Ectodermal cell (in vitro differentiated cells): ENCODE data around the gene ACOT12.

Source experiments
- H3K27ac ChIP-seq: 2 replicates; pipeline ENCODE4 v1.7.0; 2013; ENCODE audit warnings: mild to moderate bottlenecking, low read depth, low read length; ENCODE audit not compliant: insufficient read depth, poor library complexity, severe bottlenecking
- H3K27me3 ChIP-seq: 2 replicates; pipeline ENCODE4 v1.7.0; 2013; ENCODE audit warnings: mild to moderate bottlenecking, low read length; ENCODE audit not compliant: insufficient read depth, control insufficient read depth, poor library complexity, severe bottlenecking
- H3K36me3 ChIP-seq: one replicate; pipeline ENCODE4 v1.7.0; 2013; ENCODE audit warnings: low read length; ENCODE audit not compliant: control insufficient read depth, insufficient read depth
- H3K4me1 ChIP-seq: one replicate; pipeline ENCODE4 v1.7.0; 2013; ENCODE audit warnings: low read length; ENCODE audit not compliant: control insufficient read depth, insufficient read depth
- H3K4me3 ChIP-seq: 2 replicates; pipeline ENCODE4 v1.7.0; 2013; ENCODE audit warnings: low read depth, low read length, control low read depth; ENCODE audit not compliant: insufficient read depth
- H3K9me3 ChIP-seq: 2 replicates; pipeline ENCODE4 v1.7.0; 2013; ENCODE audit warnings: mild to moderate bottlenecking, low read length, moderate library complexity; ENCODE audit not compliant: control insufficient read depth
- WGBS, 2 experiments: methylation state at CpG; one replicate each; pipeline ENCODE4 v1.1.7; 2013; ENCODE audit warnings: missing lambda C conversion rate in 2 of 2; 5-methylcytosine and 5-hydroxymethylcytosine counted together

ACOT12 gene

GRCh38 chr5:81316571-81316970 is 77.4 kb downstream of the ACOT12 start:
- Histone ChIP-seq H3K36me3 (no peaks in the 10 kb centered on the region), H3K27ac (no peak overlapping the region), H3K4me3 (no peak overlapping the region), H3K4me1 (no peaks in the 10 kb centered on the region), H3K9me3 (no peaks in the 10 kb centered on the region), H3K27me3 (no peaks in the 10 kb centered on the region)
- WGBS, 2 experiments = 100% methylated on average over 1 of the region's 2 CpGs

GRCh38 chr5:81315830-81316229 is 78.1 kb downstream of the ACOT12 start:
- 94 to 98% methylated on average over 2 to 3 of the region's 4 CpGs for WGBS, 2 experiments
- H3K27me3 ChIP-seq = no peaks in the 10 kb centered on the region
- peaks cover 2% of the 10 kb centered on the region for H3K36me3 ChIP-seq
- H3K27ac ChIP-seq = no peak overlapping the region
- no peak overlapping the region for H3K4me3 ChIP-seq
- H3K4me1 ChIP-seq = no peaks in the 10 kb centered on the region
- no peaks in the 10 kb centered on the region for H3K9me3 ChIP-seq

GRCh38 chr5:81315336-81315735 is 78.6 kb downstream of the ACOT12 start:
- no peaks in the 10 kb centered on the region for H3K4me1 ChIP-seq
- no peak overlapping the region for H3K27ac ChIP-seq
- 78 to 80% methylated on average over 1 of the region's 1 CpG for WGBS, 2 experiments
- no peaks in the 10 kb centered on the region for H3K9me3 ChIP-seq
- no peaks in the 10 kb centered on the region for H3K27me3 ChIP-seq
- H3K36me3 ChIP-seq = peaks cover 3% of the 10 kb centered on the region
- no peak overlapping the region for H3K4me3 ChIP-seq

GRCh38 chr5:81314581-81314980 is 79.4 kb downstream of the ACOT12 start:
- no peak overlapping the region for H3K27ac ChIP-seq

GRCh38 chr5:81313686-81314085 is 80.2 kb downstream of the ACOT12 start:
- WGBS, 2 experiments = 98 to 100% methylated on average over 3 of the region's 3 CpGs

More at GRCh38 chr5:81314581-81314980, 79.4 kb downstream of the ACOT12 start:
- no peaks in the 10 kb centered on the region for H3K4me1 ChIP-seq
- H3K9me3 ChIP-seq = no peaks in the 10 kb centered on the region
- H3K4me3 ChIP-seq = no peak overlapping the region
- no peaks in the 10 kb centered on the region for H3K27me3 ChIP-seq
- WGBS, 2 experiments = 89% methylated on average over 3 of the region's 3 CpGs
- peaks cover 3% of the 10 kb centered on the region for H3K36me3 ChIP-seq

GRCh38 chr5:81313278-81313677 is 80.7 kb downstream of the ACOT12 start:
- no peaks in the 10 kb centered on the region for H3K4me1 ChIP-seq
- H3K9me3 ChIP-seq = no peaks in the 10 kb centered on the region
- H3K36me3 ChIP-seq = peaks cover 3% of the 10 kb centered on the region
- H3K4me3 ChIP-seq = no peak overlapping the region
- H3K27me3 ChIP-seq = no peaks in the 10 kb centered on the region
- no peak overlapping the region for H3K27ac ChIP-seq

More at GRCh38 chr5:81313686-81314085, 80.2 kb downstream of the ACOT12 start:
- no peak overlapping the region for H3K27ac ChIP-seq
- H3K9me3 ChIP-seq = no peaks in the 10 kb centered on the region
- H3K27me3 ChIP-seq = no peaks in the 10 kb centered on the region
- no peaks in the 10 kb centered on the region for H3K4me1 ChIP-seq
- peaks cover 3% of the 10 kb centered on the region for H3K36me3 ChIP-seq
- no peak overlapping the region for H3K4me3 ChIP-seq

- Histone ChIP-seq H3K9me3 (no peaks in the 10 kb centered on the region), H3K4me3 (no peak overlapping the region), H3K36me3 (peaks cover 3% of the 10 kb centered on the region), H3K27me3 (no peaks in the 10 kb centered on the region), H3K27ac (no peak overlapping the region), H3K4me1 (no peaks in the 10 kb centered on the region)
- WGBS, 2 experiments = 100% methylated on average over 1 of the region's 1 CpG
These were observed 83.4 kb downstream of the ACOT12 start for GRCh38 chr5:81310402-81311063.

GRCh38 chr5:81308836-81309235 is 85.1 kb downstream of the ACOT12 start:
- no peak overlapping the region for H3K4me3 ChIP-seq
- H3K36me3 ChIP-seq = peaks cover 6% of the 10 kb centered on the region
- H3K27me3 ChIP-seq = no peaks in the 10 kb centered on the region
- no peaks in the 10 kb centered on the region for H3K9me3 ChIP-seq
- H3K4me1 ChIP-seq = no peaks in the 10 kb centered on the region
- H3K27ac ChIP-seq = no peak overlapping the region
- 98 to 100% methylated on average over 2 of the region's 2 CpGs for WGBS, 2 experiments

GRCh38 chr5:81305785-81306184 is 88.1 kb downstream of the ACOT12 start:
- Histone ChIP-seq H3K36me3 (peaks cover 4% of the 10 kb centered on the region), H3K27me3 (no peaks in the 10 kb centered on the region), H3K9me3 (no peaks in the 10 kb centered on the region), H3K27ac (no peak overlapping the region), H3K4me3 (no peak overlapping the region), H3K4me1 (peaks cover 4% of the 10 kb centered on the region)

- H3K27ac ChIP-seq = no peak overlapping the region
- H3K36me3 ChIP-seq = peaks cover 3% of the 10 kb centered on the region
- 100% methylated on average over 1 of the region's 1 CpG for WGBS, 2 experiments
These were observed 90.4 kb downstream of the ACOT12 start for GRCh38 chr5:81303563-81303962.

GRCh38 chr5:81302596-81302995 is 91.3 kb downstream of the ACOT12 start:
- Histone ChIP-seq H3K4me1 (peaks cover 4% of the 10 kb centered on the region), H3K27me3 (no peaks in the 10 kb centered on the region), H3K9me3 (no peaks in the 10 kb centered on the region), H3K4me3 (peak overlapping the region; percentile 93), H3K36me3 (peaks cover 3% of the 10 kb centered on the region), H3K27ac (no peak overlapping the region)
- WGBS, 2 experiments = 90 to 96% methylated on average over 4 of the region's 5 CpGs

More at GRCh38 chr5:81303563-81303962, 90.4 kb downstream of the ACOT12 start:
- Histone ChIP-seq H3K27me3 (no peaks in the 10 kb centered on the region), H3K9me3 (no peaks in the 10 kb centered on the region), H3K4me1 (peaks cover 4% of the 10 kb centered on the region), H3K4me3 (no peak overlapping the region)
